ENCODE measurements around the gene BEND5. TPM values are rescaled to one million over a fixed set of nuclear protein-coding genes. Genes with fewer than 3 reads are reported as not detected.

BEND5 gene
- total RNA-seq, 1 experiment from 2014 or later = not detected

DNA sequence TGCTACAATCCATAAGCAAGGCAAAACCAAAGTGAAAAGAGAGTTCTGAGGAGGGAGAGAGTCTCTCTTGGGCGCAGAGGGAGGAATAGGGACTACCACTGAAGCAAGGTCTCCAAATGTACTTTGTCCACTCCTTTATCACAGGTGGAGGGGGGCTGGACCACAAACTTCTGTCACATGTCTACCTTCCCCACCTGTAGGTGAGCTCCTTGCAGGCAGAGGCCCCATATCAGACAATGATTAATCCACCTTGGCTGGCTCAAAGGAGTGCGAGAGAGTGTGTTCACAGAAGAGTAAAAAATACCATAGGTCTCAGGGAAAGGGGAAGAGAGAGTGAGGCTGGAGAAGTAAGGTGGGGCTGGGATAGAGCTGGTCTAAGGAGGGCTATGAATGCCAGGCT lies 4.5 kb downstream of the BEND5 start:
- Histone ChIP-seq H3K9me2 (ENCODE audit: insufficient read depth) (no peaks in the 10 kb centered on the region), H4K20me1 (ENCODE audit: insufficient read depth) (no peaks in the 10 kb centered on the region), H2AFZ (no peak overlapping the region), H3K27ac (no peak overlapping the region), H3K4me3 (no peak overlapping the region), H3K36me3 (ENCODE audit: low read depth) (no peaks in the 10 kb centered on the region), H3K79me2 (ENCODE audit: low read depth) (no peaks in the 10 kb centered on the region), H3K9me3 (ENCODE audit: insufficient read depth, low read depth) (no peaks in the 10 kb centered on the region), H3K4me1 (replicated peaks; ENCODE audit: insufficient read depth) (no peaks in the 10 kb centered on the region), H3K27me3 (ENCODE audit: insufficient read depth, low read depth) (0 out of 2 replicates have a peak, but pooled peaks cover 5% of the 10 kb centered on the region), H3F3A (ENCODE audit: insufficient read depth, low read depth) (no peaks in the 10 kb centered on the region), H3K4me2 (no peak overlapping the region)
- DNase-seq = no peak
- ChIA-PET POLR2A (ENCODE audit: unreplicated experiment) (no interaction called here), CTCF (no interaction called here)
- intact Hi-C loops (cut with micrococcal nuclease; ENCODE audit: unreplicated experiment) = no loop called here
- no TSS peak for BruUV-seq (replicated peaks)
- TF ChIP-seq, protein P1, sequence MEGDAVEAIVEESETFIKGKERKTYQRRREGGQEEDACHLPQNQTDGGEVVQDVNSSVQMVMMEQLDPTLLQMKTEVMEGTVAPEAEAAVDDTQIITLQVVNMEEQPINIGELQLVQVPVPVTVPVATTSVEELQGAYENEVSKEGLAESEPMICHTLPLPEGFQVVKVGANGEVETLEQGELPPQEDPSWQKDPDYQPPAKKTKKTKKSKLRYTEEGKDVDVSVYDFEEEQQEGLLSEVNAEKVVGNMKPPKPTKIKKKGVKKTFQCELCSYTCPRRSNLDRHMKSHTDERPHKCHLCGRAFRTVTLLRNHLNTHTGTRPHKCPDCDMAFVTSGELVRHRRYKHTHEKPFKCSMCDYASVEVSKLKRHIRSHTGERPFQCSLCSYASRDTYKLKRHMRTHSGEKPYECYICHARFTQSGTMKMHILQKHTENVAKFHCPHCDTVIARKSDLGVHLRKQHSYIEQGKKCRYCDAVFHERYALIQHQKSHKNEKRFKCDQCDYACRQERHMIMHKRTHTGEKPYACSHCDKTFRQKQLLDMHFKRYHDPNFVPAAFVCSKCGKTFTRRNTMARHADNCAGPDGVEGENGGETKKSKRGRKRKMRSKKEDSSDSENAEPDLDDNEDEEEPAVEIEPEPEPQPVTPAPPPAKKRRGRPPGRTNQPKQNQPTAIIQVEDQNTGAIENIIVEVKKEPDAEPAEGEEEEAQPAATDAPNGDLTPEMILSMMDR (conservative IDR thresholded peaks at IDR 0.05) = no peak
- no peak for TF ChIP-seq EZH2 (IDR thresholded peaks at IDR 0.05; ENCODE audit: low read depth)

DNA sequence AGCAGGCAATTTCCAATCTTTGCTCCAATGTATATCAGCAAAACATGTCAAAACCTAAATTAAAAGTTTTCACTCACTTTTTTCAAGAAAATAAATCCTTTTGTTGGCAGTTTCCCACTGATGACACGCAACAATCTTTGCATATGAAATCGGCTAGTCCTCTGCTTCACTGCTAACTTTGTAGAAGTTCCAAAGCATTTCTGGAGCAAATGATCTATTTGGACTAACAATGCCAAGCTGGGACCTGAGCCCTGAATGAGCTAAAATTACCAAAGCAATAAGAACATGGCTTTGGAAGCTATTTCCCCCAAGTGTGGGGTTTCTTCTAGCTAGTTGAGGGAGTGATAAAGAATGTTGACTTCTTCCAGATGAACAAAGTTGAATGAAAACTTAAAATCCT lies 5.1 kb downstream of the BEND5 start:
- POLR2A ChIA-PET (ENCODE audit: unreplicated experiment) = no interaction called here
- Histone ChIP-seq H3K27ac (no peak overlapping the region), H3K4me1 (replicated peaks; ENCODE audit: insufficient read depth) (no peaks in the 10 kb centered on the region), H3K36me3 (ENCODE audit: low read depth) (no peaks in the 10 kb centered on the region), H3K27me3 (ENCODE audit: insufficient read depth, low read depth) (0 out of 2 replicates have a peak, but pooled peaks cover 5% of the 10 kb centered on the region), H3K9me2 (ENCODE audit: insufficient read depth) (no peaks in the 10 kb centered on the region), H3K4me3 (no peak overlapping the region), H3K4me2 (no peak overlapping the region), H4K20me1 (ENCODE audit: insufficient read depth) (no peaks in the 10 kb centered on the region), H3K79me2 (ENCODE audit: low read depth) (no peaks in the 10 kb centered on the region), H2AFZ (no peak overlapping the region), H3F3A (ENCODE audit: insufficient read depth, low read depth) (no peaks in the 10 kb centered on the region), H3K9me3 (ENCODE audit: insufficient read depth, low read depth) (no peaks in the 10 kb centered on the region)
- CTCF ChIA-PET = no interaction called here
- intact Hi-C loops (cut with micrococcal nuclease; ENCODE audit: unreplicated experiment) = no loop called here
- TF ChIP-seq EZH2 (IDR thresholded peaks at IDR 0.05; ENCODE audit: low read depth) = no peak
- TF ChIP-seq, protein P1 (conservative IDR thresholded peaks at IDR 0.05) = no peak
- no peak for DNase-seq
- no TSS peak for BruUV-seq (replicated peaks)

DNA sequence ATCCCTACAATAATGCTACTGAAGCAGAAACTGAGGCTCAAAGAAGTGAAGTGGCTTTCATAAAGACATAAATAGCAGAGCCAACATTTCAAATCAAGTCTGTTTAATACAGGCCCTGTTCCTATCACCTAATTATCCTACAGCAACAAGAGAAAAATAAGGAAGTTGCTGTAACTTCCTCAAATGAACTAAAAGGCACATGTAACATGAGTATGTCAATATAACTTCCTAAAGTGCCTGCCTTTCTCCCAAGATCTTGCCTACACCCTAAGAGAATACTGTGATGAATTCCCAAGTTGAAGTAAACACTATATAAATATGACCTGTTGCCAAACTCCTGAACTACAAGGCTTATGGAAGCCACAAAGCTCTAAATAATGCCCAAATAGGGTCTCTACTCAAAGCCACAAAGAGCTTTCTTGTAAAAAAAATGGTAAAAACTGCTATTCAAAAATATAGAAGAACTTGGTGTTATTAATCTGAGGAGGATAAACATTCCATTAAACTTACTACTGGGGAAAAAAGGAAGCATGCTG lies 8.6 kb downstream of the BEND5 start:
- 0 out of 2 replicates have a peak, but pooled peaks cover 5% of the 10 kb centered on the region for H3K27me3 ChIP-seq (ENCODE audit: insufficient read depth, low read depth)
- POLR2A ChIA-PET (ENCODE audit: unreplicated experiment) = no interaction called here
- H3K4me2 ChIP-seq = no peak overlapping the region

More for the DNA sequence above, 8.6 kb downstream of the BEND5 start:
- no peak overlapping the region for H3K27ac ChIP-seq
- H3K9me3 ChIP-seq (ENCODE audit: insufficient read depth, low read depth) = no peaks in the 10 kb centered on the region
- BruUV-seq (replicated peaks) = no TSS peak
- H3F3A ChIP-seq (ENCODE audit: insufficient read depth, low read depth) = no peaks in the 10 kb centered on the region
- no peaks in the 10 kb centered on the region for H4K20me1 ChIP-seq (ENCODE audit: insufficient read depth)
- H3K4me3 ChIP-seq = no peak overlapping the region
- H3K79me2 ChIP-seq (ENCODE audit: low read depth) = no peaks in the 10 kb centered on the region
- intact Hi-C loops (cut with micrococcal nuclease; ENCODE audit: unreplicated experiment) = no loop called here
- no peak overlapping the region for H2AFZ ChIP-seq
- no peak for DNase-seq
- H3K36me3 ChIP-seq (ENCODE audit: low read depth) = no peaks in the 10 kb centered on the region
- CTCF ChIA-PET = no interaction called here
- no peak for TF ChIP-seq EZH2 (IDR thresholded peaks at IDR 0.05; ENCODE audit: low read depth)
- TF ChIP-seq, protein P1 (conservative IDR thresholded peaks at IDR 0.05) = no peak
- H3K4me1 ChIP-seq (replicated peaks; ENCODE audit: insufficient read depth) = no peaks in the 10 kb centered on the region
- H3K9me2 ChIP-seq (ENCODE audit: insufficient read depth) = no peaks in the 10 kb centered on the region

Data from PC-9 (cell line).